NCI-H446 treated with DMSO at 0.1 percent for 48 hours (cell line): ENCODE results near the gene ASB15.
"Not testable (repeated sequence)": the region's sequence is repeated elsewhere in the genome, so short reads cannot be mapped to it uniquely, and the experiment has no call there.

Experiments used
- DNase-seq: peaks from one replicate; lab custom pipeline; 2025; lab: John Stamatoyannopoulos, UW

ASB15 gene

DNA sequence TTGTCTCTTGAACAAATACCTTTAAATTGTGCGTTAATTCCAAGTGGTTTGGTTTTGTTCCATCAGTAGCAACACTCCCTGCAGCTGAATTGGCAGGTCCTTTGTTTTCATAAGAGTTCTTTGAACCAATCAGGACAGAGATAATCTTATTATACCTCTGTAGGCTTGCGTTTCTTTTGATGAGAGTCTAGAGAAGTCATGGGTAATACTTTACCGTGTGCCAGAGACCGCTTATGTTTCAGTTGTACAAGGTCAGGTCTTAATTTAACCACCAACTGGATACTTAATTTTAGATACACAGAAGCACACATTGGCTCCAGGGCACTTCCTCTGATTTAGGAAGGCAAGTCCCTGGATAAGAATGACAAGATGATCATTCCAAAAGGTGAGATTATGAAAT, at the start of gene ASB15:
Gene ASB15, plus strand, starts transcription at position 292 of the 400 bp plus-strand sequence. CDS start 12,682 bp downstream, outside the sequence.
- DNase-seq, result no peak

- DNase-seq, result not testable (repeated sequence)
These were observed 49.5 kb upstream of the ASB15 start for GRCh38 chr7:123552134-123552533.

DNA sequence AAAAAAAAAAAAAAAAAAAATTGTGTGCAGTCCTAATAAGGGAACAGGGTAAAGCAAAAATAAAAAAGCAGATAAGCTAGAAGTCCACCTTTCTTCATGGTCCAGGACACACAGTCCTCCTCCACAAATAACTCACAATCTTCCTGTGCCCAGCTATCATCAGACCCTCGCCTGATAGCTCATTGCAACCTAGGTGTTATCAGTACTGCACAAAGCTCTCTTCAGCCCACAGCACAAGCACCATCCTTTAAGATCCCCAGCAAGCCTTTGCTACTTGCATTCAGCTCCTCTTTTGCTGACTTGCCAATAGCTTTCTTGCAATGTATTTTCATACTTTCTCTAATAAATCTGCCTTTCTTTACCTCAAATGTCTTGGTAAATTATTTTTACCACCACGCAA, 49.0 kb upstream of the ASB15 start:
- no peak for DNase-seq

DNA sequence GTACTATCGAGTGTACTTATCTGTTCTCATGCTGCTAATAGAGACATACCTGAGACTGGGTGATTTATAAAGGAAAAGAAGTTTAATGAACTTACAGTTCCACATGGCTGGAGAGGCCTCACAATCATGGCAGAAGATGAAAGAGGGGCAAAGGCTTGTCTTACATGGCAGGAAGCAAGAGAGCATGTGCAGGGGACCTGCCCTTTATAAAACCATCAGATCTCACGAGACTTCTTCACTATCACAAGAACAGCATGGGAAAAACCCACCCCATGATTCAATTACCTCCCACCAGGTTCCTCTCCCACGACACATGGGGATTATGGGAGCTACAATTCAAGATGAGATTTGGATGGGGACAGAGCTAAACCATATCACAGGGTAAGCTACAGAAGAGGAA, 48.5 kb upstream of the ASB15 start:
- no peak for DNase-seq

DNA sequence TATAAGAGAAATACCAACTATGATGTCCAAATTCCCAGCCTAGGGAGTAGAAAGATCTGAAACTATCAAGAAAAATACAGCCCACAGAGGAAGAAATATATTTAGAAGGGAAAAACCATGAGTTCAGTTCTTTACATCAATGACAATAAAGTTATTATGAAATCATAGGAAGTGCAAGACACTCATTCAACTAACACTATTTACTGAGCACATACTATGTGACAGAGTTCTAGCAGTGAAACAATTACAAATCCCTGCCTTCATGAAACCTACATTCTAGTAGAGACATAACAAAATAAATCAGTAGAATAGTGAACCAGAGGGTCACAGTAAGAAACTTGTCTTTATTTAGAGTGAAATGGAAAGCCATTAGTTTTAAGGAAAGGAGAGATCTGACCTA, 46.1 kb upstream of the ASB15 start:
- no peak for DNase-seq

- DNase-seq, result no peak
These were observed 44.6 kb upstream of the ASB15 start for GRCh38 chr7:123557016-123557397.

DNA sequence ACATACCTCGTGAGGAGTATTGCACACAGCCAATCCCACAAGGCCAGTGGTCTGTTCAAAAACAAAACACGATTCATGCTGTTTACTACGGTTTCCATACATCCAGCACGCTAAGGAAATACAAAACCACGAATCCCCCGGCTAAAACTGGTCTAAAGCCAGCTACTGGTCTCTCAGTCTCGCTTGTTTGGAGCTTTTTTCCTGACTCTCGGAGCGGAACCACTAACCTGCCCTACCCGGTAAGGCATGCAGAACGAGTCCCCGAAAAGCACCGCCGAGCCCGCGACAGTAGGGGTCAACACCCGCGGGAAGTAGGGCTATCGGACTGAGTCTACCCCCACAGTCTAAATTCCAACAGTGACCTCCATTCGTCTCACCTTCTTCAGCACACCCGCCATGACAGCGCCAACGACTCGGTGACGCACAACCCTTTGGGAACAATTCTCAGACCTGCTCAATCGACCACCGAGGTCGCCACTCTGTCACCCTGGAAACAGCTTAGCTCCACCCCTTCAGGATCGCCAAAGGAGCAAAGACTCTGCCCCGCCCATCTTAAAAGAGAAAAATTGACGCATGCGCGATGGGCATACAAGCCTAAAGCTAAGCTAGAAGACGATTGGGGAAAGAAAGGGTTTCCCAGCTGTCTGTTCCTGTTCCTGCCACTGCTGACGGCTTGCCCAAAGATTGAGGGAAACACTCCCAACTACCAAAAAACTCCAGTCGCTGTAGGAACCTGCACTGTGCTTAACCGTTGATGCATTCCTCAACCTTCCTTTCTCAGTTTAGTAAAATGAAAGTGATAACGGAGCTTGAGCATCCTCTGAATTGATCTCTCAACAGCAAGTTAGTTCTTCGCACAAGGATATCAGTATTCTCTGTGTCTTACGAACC, 44.0 kb upstream of the ASB15 start, which contains the start of gene NDUFA5:
Gene NDUFA5, minus strand, starts transcription at position 421 of the 891 bp plus-strand sequence. Its CDS starts 23 bp downstream, at position 398.
- peak; percentile 93 for DNase-seq

DNA sequence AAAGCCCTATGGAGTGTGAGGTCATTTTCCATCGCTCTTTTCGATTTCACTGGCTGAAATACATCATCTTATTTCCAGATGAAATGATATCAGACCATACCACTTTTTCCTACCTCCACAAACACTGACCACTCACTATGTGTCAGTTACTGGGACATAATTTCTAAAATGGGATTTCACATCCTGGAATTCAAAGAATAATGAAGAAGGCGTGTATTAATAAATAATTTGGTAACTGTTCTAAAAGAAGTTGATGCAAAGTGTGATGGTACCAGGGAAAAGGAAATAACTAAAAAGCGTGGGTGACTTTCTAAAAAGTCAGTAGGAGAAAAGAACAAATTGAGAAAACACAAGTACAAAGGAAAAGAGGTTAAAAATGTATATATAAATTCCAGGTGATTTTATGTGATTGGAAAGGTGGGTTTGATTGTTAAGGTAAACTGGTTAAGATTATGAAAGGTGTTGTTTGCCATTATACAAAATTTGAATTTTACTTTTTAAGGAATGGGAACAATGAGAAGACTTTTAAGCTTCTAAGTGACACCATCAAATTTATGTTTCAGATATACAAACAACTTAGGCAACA, 43.2 kb upstream of the ASB15 start:
- DNase-seq, result no peak

GRCh38 chr7:123562121-123562520, 39.5 kb upstream of the ASB15 start:
- DNase-seq, result no peak

DNA sequence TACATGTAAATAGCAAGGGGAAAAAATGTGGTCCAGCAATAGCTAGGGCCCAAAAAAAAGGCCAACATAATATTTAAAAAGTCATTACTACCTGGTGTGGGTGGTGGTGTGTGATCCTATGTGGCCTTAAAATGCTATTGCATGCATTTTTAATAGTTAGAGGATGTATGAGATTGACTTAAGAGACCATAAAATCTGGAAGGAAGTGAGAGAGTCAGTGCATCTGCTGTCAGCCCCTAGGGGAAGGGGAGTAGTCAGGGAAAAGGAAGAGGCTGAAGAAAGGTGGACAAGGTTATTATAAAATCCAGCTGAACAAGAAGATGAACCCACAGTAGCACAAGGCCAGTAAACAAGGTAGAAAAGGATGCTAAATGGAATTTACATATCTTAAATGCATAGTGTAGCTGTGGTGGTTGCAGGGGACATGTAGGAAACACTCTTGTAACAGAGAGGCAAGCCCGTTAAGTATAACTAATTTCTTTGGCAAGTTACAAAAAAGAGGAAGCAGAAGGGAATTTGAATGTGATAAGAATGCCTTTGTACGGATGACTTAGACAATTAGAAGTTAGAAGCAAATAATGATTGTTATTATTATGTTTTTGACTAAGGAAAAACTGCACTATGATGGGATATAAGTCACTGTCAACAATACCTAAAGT, 32.1 kb upstream of the ASB15 start:
- no peak for DNase-seq

DNA sequence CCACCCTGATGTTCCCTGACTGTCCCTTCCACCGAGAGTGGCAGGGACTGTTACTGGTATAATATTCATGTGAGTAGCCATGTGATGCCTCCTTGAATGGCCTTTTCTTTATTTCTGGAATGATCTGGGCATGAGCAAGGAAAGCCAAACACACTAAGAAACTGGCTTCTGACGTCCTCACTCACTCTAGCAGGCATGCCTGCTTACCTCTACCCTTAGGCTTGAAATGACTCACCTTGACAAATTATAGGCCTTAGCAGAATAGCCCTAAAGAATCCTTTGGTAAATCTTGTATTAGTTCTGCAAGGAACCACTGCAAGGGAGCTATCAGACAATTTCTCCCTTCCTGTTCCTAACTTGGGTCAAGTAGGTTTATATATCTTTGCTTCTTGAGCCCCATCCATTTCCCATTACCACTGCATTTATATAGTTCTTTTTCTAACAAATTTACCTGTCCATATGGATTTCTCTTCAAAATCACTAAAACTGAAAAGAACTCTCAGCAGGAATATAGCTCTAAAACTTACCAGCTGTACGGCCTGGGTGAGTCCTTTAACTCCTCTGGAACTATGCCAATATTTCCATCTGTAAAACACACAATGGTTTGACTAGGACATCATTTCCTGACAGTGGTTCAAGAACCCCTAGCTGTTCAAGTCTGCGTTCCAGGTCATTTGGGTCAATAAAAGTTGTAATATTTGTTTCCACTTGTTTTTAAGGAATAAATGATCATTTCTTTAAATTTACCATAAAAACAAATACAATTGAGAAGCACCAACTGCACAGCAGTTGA, 31.0 kb upstream of the ASB15 start:
- no peak for DNase-seq

DNA sequence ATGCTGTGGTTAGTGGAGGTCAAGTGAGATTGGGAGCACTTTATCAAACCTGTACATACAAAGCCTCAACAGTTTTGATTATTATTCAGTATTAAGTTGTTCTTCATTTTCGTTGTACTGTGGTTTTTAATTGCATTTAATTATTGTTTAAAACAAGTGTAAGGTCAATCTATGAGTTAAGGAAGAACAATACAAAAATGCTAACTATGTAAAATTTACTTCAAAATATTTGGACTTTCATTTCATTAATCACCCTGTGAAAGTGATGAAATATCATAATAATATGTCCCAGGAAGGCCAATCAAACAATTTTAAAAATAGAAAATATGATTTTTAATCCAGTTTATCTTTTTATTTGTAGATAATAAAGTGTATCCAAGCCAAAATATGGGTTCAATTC, 30.4 kb upstream of the ASB15 start:
- DNase-seq, result no peak

DNA sequence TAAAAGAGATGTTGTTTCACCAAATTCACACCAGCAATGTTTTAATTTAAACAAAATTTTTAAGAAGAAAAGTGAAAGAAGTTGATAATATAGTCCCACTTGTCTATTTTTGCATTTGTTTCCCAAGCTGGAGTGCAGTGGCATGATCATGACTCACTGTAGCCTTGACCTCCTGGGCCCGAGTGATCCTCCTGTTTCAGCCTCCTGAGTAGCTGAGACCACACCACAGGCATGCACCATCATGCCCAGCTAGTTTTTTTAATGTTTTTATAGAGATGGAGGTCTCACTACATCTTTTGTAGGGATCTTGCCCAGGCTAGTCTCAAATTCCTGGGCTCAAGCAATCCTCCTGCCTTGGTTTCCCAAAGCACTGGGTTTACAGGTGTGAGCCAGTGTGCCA, 29.9 kb upstream of the ASB15 start:
- no peak for DNase-seq

DNA sequence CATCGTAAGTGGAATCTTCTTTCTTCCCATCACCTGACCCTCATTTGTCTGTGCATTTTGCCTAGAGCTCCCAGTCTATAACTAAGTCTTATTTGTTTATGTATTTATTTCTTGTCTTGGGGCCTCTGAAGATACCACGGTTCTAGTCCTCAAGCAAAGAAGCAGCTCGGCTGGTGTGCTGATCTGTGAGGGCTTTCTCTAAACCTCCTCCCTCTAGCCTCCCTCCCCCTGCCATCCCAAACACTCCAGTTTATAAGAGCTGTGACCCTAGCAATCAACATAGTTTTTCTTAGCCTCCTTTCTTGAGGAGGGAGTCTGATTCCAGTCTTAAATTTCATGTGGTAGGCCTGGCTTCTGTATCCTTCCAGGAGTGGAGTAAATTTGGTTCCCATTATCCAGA, 28.3 kb upstream of the ASB15 start:
- DNase-seq, result no peak

DNA sequence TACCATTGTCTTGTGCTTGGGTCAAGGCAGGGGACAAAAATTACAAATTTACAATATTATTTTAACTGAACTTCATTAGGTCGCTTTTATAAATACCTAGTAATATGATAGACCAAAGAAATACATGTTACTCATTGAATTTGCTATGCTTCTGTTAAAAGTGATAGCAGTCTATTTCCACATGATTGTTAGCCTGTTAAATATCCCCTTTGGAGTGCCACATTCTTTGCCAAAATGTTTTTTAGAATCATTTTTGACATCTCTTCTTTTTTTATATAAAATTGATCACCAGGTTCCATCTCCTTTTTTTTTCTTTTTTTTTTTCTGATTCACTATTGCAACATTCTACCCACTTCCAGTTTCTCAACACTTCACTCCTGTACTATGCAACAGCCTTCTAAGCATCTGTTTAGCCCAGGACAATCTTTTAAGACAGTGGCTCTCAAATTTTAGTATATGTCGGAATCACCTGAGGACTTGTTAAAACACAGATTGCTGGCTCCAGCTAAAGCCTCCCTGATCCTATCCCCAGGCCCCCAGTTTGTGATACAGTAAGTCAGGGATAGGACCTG, 27.6 kb upstream of the ASB15 start:
- DNase-seq, result no peak

GRCh38 chr7:123579416-123579815, 22.2 kb upstream of the ASB15 start:
- DNase-seq, result no peak

DNA sequence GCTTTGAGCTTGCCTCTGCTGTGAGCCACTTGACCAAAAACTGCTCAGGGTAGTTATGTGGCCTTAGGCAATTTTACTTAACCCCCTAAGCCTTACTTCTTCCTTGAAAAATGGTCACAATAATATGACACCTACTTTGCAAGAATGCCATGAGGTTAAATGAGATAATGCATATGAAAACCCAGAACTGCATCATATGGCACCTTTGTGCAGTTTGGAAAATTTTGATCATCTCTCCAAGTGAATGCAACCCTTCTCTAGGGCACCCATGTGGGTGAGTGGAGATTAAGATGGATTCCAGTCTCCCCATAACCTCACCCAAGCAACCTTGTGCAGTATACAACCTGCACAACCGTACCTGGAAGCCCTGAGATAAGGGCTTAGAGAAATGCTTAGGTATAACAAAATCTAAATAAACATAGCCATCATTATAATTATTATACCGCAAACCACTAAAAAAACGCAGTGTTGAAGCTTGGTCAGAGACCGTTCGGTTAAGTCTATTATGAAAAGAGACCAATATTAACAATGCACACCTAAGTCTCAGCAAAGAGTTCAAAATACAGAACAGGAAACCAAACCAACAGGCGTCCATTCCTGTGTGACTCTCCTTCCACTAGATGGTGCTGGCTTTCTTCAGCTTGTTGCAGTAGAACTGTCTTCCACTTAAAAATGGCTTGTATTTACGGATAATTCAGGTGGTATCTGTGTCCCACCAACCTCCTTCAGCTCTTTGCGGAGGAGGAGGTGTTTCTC, 21.0 kb upstream of the ASB15 start:
- no peak for DNase-seq

DNA sequence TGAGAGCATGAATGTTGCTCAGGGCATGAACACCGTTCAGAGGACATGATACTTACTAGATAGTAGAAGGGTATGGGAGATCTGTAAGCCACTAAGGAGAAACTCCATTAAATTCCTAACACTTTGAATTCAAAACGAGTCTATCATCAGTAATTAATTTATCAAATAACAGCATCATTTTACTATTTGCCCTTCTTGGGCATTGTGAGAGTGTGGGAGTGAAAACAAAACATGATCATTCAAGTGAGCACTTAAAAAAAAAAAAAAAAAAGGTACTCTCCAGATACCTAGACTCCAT, 20.5 kb upstream of the ASB15 start:
- no peak for DNase-seq

DNA sequence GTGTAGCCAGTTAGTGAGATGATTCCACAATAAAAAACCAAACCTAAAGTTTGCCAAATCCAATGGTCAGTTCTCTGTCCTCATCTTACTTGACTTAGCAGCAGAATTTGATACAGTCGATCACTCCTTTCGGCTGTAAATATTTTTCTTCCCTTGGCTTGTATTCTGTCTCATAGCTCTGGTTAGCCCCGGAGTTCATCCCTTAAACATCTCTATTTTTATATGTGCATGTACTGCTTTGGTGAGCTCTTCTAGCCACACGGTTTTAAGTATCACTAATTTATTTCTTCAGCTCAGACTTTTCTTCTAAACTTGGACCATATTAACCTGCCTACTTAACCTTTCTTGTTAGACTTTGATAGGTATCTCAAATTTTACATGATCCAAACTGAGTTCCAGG, 17.8 kb upstream of the ASB15 start:
- no peak for DNase-seq

DNA sequence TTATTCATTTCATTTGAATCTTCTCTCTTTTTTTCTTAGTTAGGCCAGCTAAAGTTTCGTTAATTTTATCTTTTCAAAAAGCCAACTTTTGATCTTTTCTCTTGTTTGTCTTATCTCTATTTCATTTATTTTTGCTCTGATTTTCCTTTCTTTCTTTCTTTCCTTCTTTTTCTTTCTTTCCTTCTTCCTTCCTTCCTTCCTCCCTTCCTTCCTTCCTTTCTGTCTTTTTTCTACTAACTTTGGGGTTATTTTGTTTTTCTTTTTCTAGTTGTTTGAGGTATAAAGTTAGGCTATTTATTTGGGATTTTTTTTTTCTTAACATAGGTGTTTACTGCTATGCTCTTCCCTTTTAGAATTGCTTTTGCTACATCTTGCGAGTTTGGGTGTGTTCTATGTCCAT, 13.2 kb upstream of the ASB15 start:
- DNase-seq, result no peak

DNA sequence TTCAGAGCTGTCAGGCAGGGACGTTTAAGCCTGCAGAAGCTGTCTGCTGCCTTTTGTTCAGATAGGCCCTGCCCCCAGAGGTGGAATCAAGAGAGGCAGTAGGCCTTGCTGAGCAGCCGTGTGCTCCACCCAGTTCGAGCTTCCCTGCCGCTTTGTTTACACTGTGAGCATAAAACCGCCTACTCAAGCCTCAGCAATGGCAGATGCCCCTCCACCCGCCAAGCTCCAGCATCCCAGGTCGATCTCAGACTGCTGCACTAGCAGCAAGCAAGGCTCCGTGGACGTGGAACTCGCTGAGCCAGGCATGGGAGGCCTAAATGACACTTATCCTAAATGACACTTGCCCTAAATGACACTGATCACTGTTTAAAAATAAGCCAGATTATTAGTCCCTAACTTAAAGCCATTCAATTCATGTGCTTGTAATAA, 6.8 kb upstream of the ASB15 start:
- DNase-seq, result no peak
